ENCODE data around the gene LRRC23. TPM values are rescaled to one million over a fixed set of nuclear protein-coding genes. Genes with fewer than 3 reads are reported as not detected.

LRRC23 gene
- total and polyA plus RNA-seq, 9 of the 15 experiments (the other 6 are each of a cell fraction or from before 2014, with no cell fraction given): 2.2 to 7.0 (median 3.0) TPM

DNA sequence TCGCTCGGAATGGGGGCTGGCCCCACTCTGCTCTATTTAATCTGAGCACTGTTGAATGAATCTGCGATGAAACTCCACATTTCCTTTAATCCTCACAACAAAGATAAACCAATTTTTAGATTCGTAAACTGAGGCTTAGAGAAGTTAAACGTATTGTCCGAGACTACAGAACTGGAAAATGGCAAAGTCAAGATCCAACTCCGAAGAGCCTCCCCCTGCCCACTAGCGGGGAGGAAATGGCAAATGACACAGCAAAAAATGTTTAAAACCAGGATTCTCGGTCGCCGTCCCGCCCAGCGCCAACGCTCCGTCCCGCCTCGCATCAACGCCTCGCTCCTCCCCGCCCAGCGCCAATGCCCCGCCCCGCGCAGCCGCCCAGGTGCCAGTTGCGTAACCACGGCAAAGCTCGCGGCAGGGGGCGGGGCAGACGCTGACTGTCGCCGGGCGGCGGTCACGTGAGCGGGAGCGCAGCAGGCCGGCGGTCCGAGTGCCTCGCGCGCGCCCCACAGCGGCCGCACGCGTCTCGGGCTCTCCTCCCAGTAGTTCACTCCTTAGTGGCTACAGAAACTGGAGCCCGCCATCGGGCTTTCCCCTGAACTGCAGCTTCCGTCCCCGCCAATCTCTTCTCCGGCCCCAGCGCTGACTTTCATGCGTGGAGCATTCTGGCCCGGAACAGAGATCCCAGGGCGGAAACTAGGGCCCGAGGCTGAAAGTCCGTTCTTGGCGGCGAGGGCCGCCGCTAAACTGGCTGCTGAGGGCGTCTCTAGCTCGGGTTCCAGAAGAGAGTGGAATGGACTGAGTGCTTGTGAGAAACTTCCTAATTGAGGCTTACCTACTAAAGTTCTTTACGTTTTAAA lies 13.6 kb upstream of the LRRC23 start (continued):
- TF ChIP-seq SMC3 (conservative IDR thresholded peaks at IDR 0.05; ENCODE audit: insufficient read depth, low read depth, low read length) (peak; percentile 32; the same call in 1 of the 2 replicates), LEF1 (IDR thresholded peaks at IDR 0.05) (no peak), ZNF696 (CRISPR knock-in tag; conservative IDR thresholded peaks at IDR 0.05) (no peak), ZZZ3 (IDR thresholded peaks at IDR 0.05) (no peak), RCOR1 (IDR thresholded peaks at IDR 0.05; ENCODE audit: borderline replicate concordance in 1 of 2, low read depth in 2 of 2, low read length in 2 of 2) (0 out of 4 replicates have a peak, but pooled peaks of 1 of the 2 experiments have one; percentile 5), BRCA1 (IDR thresholded peaks at IDR 0.05) (no peak), BRCA1 (CRISPR knock-in tag; IDR thresholded peaks at IDR 0.05) (no peak), PTBP1 (IDR thresholded peaks at IDR 0.05; ENCODE audit: low read depth, low read length) (no peak), ZNF124 (CRISPR knock-in tag; IDR thresholded peaks at IDR 0.05) (no peak), TCF7 (IDR thresholded peaks at IDR 0.05; ENCODE audit: borderline replicate concordance) (no peak), EP300 (IDR thresholded peaks at IDR 0.05; ENCODE audit: low read length) (peak; percentile 23; the same call in 1 of the 2 replicates), MCM2 (IDR thresholded peaks at IDR 0.05; ENCODE audit: low read depth) (no peak), MTA2 (IDR thresholded peaks at IDR 0.05; ENCODE audit: low read depth) (no peak)
- TF ChIP-seq, protein P1, sequence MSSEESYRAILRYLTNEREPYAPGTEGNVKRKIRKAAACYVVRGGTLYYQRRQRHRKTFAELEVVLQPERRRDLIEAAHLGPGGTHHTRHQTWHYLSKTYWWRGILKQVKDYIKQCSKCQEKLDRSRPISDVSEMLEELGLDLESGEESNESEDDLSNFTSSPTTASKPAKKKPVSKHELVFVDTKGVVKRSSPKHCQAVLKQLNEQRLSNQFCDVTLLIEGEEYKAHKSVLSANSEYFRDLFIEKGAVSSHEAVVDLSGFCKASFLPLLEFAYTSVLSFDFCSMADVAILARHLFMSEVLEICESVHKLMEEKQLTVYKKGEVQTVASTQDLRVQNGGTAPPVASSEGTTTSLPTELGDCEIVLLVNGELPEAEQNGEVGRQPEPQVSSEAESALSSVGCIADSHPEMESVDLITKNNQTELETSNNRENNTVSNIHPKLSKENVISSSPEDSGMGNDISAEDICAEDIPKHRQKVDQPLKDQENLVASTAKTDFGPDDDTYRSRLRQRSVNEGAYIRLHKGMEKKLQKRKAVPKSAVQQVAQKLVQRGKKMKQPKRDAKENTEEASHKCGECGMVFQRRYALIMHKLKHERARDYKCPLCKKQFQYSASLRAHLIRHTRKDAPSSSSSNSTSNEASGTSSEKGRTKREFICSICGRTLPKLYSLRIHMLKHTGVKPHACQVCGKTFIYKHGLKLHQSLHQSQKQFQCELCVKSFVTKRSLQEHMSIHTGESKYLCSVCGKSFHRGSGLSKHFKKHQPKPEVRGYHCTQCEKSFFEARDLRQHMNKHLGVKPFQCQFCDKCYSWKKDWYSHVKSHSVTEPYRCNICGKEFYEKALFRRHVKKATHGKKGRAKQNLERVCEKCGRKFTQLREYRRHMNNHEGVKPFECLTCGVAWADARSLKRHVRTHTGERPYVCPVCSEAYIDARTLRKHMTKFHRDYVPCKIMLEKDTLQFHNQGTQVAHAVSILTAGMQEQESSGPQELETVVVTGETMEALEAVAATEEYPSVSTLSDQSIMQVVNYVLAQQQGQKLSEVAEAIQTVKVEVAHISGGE (CRISPR knock-in tag; IDR thresholded peaks at IDR 0.05): peak in 1 of 3 experiments; percentile 81; a peak in 2 of 6 replicates
- TF ChIP-seq, protein P2, sequence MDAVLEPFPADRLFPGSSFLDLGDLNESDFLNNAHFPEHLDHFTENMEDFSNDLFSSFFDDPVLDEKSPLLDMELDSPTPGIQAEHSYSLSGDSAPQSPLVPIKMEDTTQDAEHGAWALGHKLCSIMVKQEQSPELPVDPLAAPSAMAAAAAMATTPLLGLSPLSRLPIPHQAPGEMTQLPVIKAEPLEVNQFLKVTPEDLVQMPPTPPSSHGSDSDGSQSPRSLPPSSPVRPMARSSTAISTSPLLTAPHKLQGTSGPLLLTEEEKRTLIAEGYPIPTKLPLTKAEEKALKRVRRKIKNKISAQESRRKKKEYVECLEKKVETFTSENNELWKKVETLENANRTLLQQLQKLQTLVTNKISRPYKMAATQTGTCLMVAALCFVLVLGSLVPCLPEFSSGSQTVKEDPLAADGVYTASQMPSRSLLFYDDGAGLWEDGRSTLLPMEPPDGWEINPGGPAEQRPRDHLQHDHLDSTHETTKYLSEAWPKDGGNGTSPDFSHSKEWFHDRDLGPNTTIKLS (IDR thresholded peaks at IDR 0.05; ENCODE audit: borderline replicate concordance, low read depth): peak; percentile 80; the same call in 1 of the 2 replicates
